Activated T-helper 2 cell treated with anti-CD3 and anti-CD28 coated beads, Interferon-gamma antibody, Interleukin-2, Interleukin-4, amounts not matched to agents 10 μg/mL and 5 μg/mL and 100 μg/mL, durations not matched to agents 14 hours and 24 hours and 36 hours (primary cell): ENCODE measurements around the gene SLC23A2. TPM values are rescaled to one million over a fixed set of nuclear protein-coding genes. Genes with fewer than 3 reads are reported as not detected.

Source experiments
- DNase-seq: peaks from one replicate; pipeline ENCODE4 v3.0.0; 2021; ENCODE audit warnings: low spot score
- H3K27ac Mint-ChIP-seq: one replicate; pipeline ENCODE4 v1.8.0; 2021; ENCODE audit warnings: mixed read lengths
- H3K27me3 Mint-ChIP-seq: one replicate; pipeline ENCODE4 v1.8.0; 2021; ENCODE audit warnings: low read depth, mixed read lengths
- H3K36me3 Mint-ChIP-seq: one replicate; pipeline ENCODE4 v1.8.0; 2021; ENCODE audit warnings: low read depth, mixed read lengths
- H3K4me1 Mint-ChIP-seq: one replicate; pipeline ENCODE4 v1.8.0; 2021; ENCODE audit warnings: low read depth, mixed read lengths
- H3K4me3 Mint-ChIP-seq: one replicate; pipeline ENCODE4 v1.8.0; 2021; ENCODE audit warnings: low read depth, mild to moderate bottlenecking, moderate library complexity, mixed read lengths
- H3K9me3 Mint-ChIP-seq: one replicate; pipeline ENCODE4 v1.8.0; 2021; ENCODE audit warnings: mixed read lengths
- intact Hi-C: fragments of 100-400 bp; cut with micrococcal nuclease; formaldehyde crosslinking; loops from one replicate; pipeline ENCODE4 v1.15.1; 2023
- total RNA-seq: library from RNA; stranded (reverse); gene quantifications from 2 replicates; pipeline ENCODE4 v1.2.3, GENCODE V29; 2022

The SLC23A2 gene
- total RNA-seq, 1 donor from 2014 or later: 21.3 TPM

- no peaks in the 10 kb centered on the region for H3K27me3 Mint-ChIP-seq
- H3K4me3 Mint-ChIP-seq: no peak overlapping the region
- intact Hi-C loops: no loop called here
- no peaks in the 10 kb centered on the region for H3K36me3 Mint-ChIP-seq
- no peak for DNase-seq
- H3K4me1 Mint-ChIP-seq: peaks cover 9% of the 10 kb centered on the region
- H3K27ac Mint-ChIP-seq: no peak overlapping the region
- H3K9me3 Mint-ChIP-seq: no peaks in the 10 kb centered on the region
These were observed 156.4 kb downstream of the SLC23A2 start for GRCh38 chr20:4844751-4845465.

GRCh38 chr20:4844325-4844724 lies 157.0 kb downstream of the SLC23A2 start:
- DNase-seq: no peak
- H3K27me3 Mint-ChIP-seq: no peaks in the 10 kb centered on the region

GRCh38 chr20:4840801-4841200 lies 160.5 kb downstream of the SLC23A2 start:
- H3K4me1 Mint-ChIP-seq: peaks cover 12% of the 10 kb centered on the region
- H3K36me3 Mint-ChIP-seq: no peaks in the 10 kb centered on the region
- no peak for DNase-seq
- no peaks in the 10 kb centered on the region for H3K9me3 Mint-ChIP-seq
- no peak overlapping the region for H3K4me3 Mint-ChIP-seq
- intact Hi-C loops: no loop called here
- H3K27me3 Mint-ChIP-seq: peaks cover 6% of the 10 kb centered on the region
- H3K27ac Mint-ChIP-seq: no peak overlapping the region

More at GRCh38 chr20:4844325-4844724, 157.0 kb downstream of the SLC23A2 start:
- intact Hi-C loops: no loop called here
- H3K36me3 Mint-ChIP-seq: no peaks in the 10 kb centered on the region
- peaks cover 9% of the 10 kb centered on the region for H3K4me1 Mint-ChIP-seq
- H3K27ac Mint-ChIP-seq: no peak overlapping the region
- no peak overlapping the region for H3K4me3 Mint-ChIP-seq
- no peaks in the 10 kb centered on the region for H3K9me3 Mint-ChIP-seq

- Mint-ChIP-seq H3K27me3 (peaks cover 6% of the 10 kb centered on the region), H3K9me3 (no peaks in the 10 kb centered on the region), H3K4me3 (no peak overlapping the region), H3K4me1 (peaks cover 7% of the 10 kb centered on the region), H3K36me3 (no peaks in the 10 kb centered on the region), H3K27ac (no peak overlapping the region)
- intact Hi-C loops: no loop called here
- no peak for DNase-seq
These were observed 162.8 kb downstream of the SLC23A2 start for GRCh38 chr20:4838526-4838925.

GRCh38 chr20:4837760-4838159 lies 163.6 kb downstream of the SLC23A2 start:
- intact Hi-C loops: no loop called here
- peaks cover 7% of the 10 kb centered on the region for H3K4me1 Mint-ChIP-seq

GRCh38 chr20:4836935-4837334 lies 164.4 kb downstream of the SLC23A2 start:
- DNase-seq: no peak
- Mint-ChIP-seq H3K4me1 (peaks cover 7% of the 10 kb centered on the region), H3K36me3 (no peaks in the 10 kb centered on the region), H3K27ac (no peak overlapping the region), H3K4me3 (no peak overlapping the region), H3K27me3 (peaks cover 10% of the 10 kb centered on the region), H3K9me3 (peaks cover 4% of the 10 kb centered on the region)
- intact Hi-C loops: no loop called here

More at GRCh38 chr20:4837760-4838159, 163.6 kb downstream of the SLC23A2 start:
- Mint-ChIP-seq H3K27me3 (peaks cover 10% of the 10 kb centered on the region), H3K36me3 (no peaks in the 10 kb centered on the region), H3K27ac (no peak overlapping the region), H3K9me3 (peaks cover 2% of the 10 kb centered on the region), H3K4me3 (no peak overlapping the region)
- no peak for DNase-seq

- Mint-ChIP-seq H3K4me1 (peaks cover 7% of the 10 kb centered on the region), H3K27ac (no peak overlapping the region), H3K4me3 (no peak overlapping the region), H3K9me3 (peaks cover 4% of the 10 kb centered on the region), H3K36me3 (no peaks in the 10 kb centered on the region), H3K27me3 (peaks cover 10% of the 10 kb centered on the region)
- intact Hi-C loops: no loop called here
- no peak for DNase-seq
These were observed 164.8 kb downstream of the SLC23A2 start for GRCh38 chr20:4836473-4836872.

- no peak for DNase-seq
- peaks cover 4% of the 10 kb centered on the region for H3K9me3 Mint-ChIP-seq
- intact Hi-C loops: no loop called here
- H3K27me3 Mint-ChIP-seq: peaks cover 10% of the 10 kb centered on the region
- H3K36me3 Mint-ChIP-seq: no peaks in the 10 kb centered on the region
- no peak overlapping the region for H3K4me3 Mint-ChIP-seq
- H3K27ac Mint-ChIP-seq: no peak overlapping the region
- H3K4me1 Mint-ChIP-seq: peaks cover 3% of the 10 kb centered on the region
These were observed 165.8 kb downstream of the SLC23A2 start for GRCh38 chr20:4835244-4836177.

- Mint-ChIP-seq H3K27ac (no peak overlapping the region), H3K36me3 (no peaks in the 10 kb centered on the region), H3K4me1 (peaks cover 3% of the 10 kb centered on the region), H3K4me3 (no peak overlapping the region), H3K27me3 (peaks cover 10% of the 10 kb centered on the region), H3K9me3 (peaks cover 4% of the 10 kb centered on the region)
- no peak for DNase-seq
- intact Hi-C loops: no loop called here
These were observed 168.1 kb downstream of the SLC23A2 start for GRCh38 chr20:4833074-4833728.

GRCh38 chr20:4832469-4832868 lies 168.8 kb downstream of the SLC23A2 start:
- H3K27ac Mint-ChIP-seq: no peak overlapping the region
- no peak overlapping the region for H3K4me3 Mint-ChIP-seq
- intact Hi-C loops: no loop called here
- peaks cover 4% of the 10 kb centered on the region for H3K9me3 Mint-ChIP-seq
- no peaks in the 10 kb centered on the region for H3K4me1 Mint-ChIP-seq
- no peak for DNase-seq
- no peaks in the 10 kb centered on the region for H3K36me3 Mint-ChIP-seq
- H3K27me3 Mint-ChIP-seq: peaks cover 8% of the 10 kb centered on the region

- H3K4me1 Mint-ChIP-seq: no peaks in the 10 kb centered on the region
- no peak for DNase-seq
- H3K36me3 Mint-ChIP-seq: no peaks in the 10 kb centered on the region
- H3K9me3 Mint-ChIP-seq: peaks cover 4% of the 10 kb centered on the region
- no peak overlapping the region for H3K4me3 Mint-ChIP-seq
- no peak overlapping the region for H3K27ac Mint-ChIP-seq
- H3K27me3 Mint-ChIP-seq: peaks cover 4% of the 10 kb centered on the region
- intact Hi-C loops: no loop called here
These were observed 170.6 kb downstream of the SLC23A2 start for GRCh38 chr20:4830696-4831095.

GRCh38 chr20:4830259-4830658 lies 171.1 kb downstream of the SLC23A2 start:
- H3K4me1 Mint-ChIP-seq: no peaks in the 10 kb centered on the region
- intact Hi-C loops: no loop called here

More at GRCh38 chr20:4830259-4830658, 171.1 kb downstream of the SLC23A2 start:
- no peak overlapping the region for H3K4me3 Mint-ChIP-seq
- peaks cover 4% of the 10 kb centered on the region for H3K27me3 Mint-ChIP-seq
- no peak overlapping the region for H3K27ac Mint-ChIP-seq
- H3K9me3 Mint-ChIP-seq: peaks cover 4% of the 10 kb centered on the region
- DNase-seq: no peak
- H3K36me3 Mint-ChIP-seq: no peaks in the 10 kb centered on the region
